K562 (cell line): ENCODE measurements around the gene FAM98C. TPM values are rescaled to one million over a fixed set of nuclear protein-coding genes. Genes with fewer than 3 reads are reported as not detected.

ENCODE experiments used
- BACH1 ChIP-seq: fragments of 200-800 bp; sonication (Bioruptor generic); IDR thresholded peaks from 2 replicates; pipeline ENCODE4 v1.6.1; 2016; ENCODE audit warnings: missing genetic modification characterization, missing compliant biosample characterization
- BCLAF1 ChIP-seq, 2 experiments: fragments of 450-650 bp in 1 of 2; IDR thresholded peaks; 2 replicates each; pipeline ENCODE4 v1.6.1; 2011 to 2017; ENCODE audit warnings: low read depth in 2 of 2, antibody characterized with exemption in 1 of 2, borderline replicate concordance in 1 of 2, low read length in 1 of 2, mild to moderate bottlenecking in 1 of 2, mixed read lengths in 1 of 2; ENCODE audit not compliant: control insufficient read depth in 1 of 2
- BRCA1 ChIP-seq, 2 experiments: fragments of 450-650 bp in 1 of 2; sonication (generic) in 1 of 2; formaldehyde crosslinking in 1 of 2; IDR thresholded peaks; 2 replicates each; pipeline versions ENCODE4 v1.5.0 to v1.6.1; 2017 to 2020; ENCODE audit warnings: mild to moderate bottlenecking in 1 of 2, missing genetic modification reagents in 1 of 2
- EWSR1 ChIP-seq: fragments of 450-650 bp; IDR thresholded peaks from 2 replicates; pipeline ENCODE4 v1.6.1; 2018; ENCODE audit warnings: borderline replicate concordance, mild to moderate bottlenecking, low read depth, moderate library complexity; ENCODE audit not compliant: partially characterized antibody
- HOMEZ ChIP-seq: fragments of 250-450 bp; sonication (Bioruptor Pico); IDR thresholded peaks from 2 replicates; pipeline ENCODE4 v1.4.0; 2020; ENCODE audit warnings: mild to moderate bottlenecking, moderate library complexity
- IFI16 ChIP-seq: fragments of 250-450 bp; sonication (Bioruptor Pico); IDR thresholded peaks from 2 replicates; pipeline ENCODE4 v2.1.2; 2022; ENCODE audit warnings: mild to moderate bottlenecking, inconsistent platforms
- MXD1 ChIP-seq: fragments of 250-450 bp; sonication (Bioruptor Pico); IDR thresholded peaks from 2 replicates; pipeline ENCODE4 v1.8.0; 2021; ENCODE audit warnings: borderline replicate concordance, mild to moderate bottlenecking, moderate library complexity; ENCODE audit not compliant: poor library complexity, severe bottlenecking
- NUFIP1 ChIP-seq: fragments of 450-650 bp; IDR thresholded peaks from 2 replicates; pipeline ENCODE4 v1.6.1; 2018; ENCODE audit not compliant: partially characterized antibody
- OTX1 ChIP-seq: fragments of 450-650 bp; formaldehyde crosslinking; IDR thresholded peaks from 2 replicates; pipeline ENCODE4 v1.4.0; 2022; ENCODE audit warnings: mild to moderate bottlenecking
- PHTF2 ChIP-seq: fragments of 250-450 bp; sonication (Bioruptor Pico); IDR thresholded peaks from 2 replicates; pipeline ENCODE4 v1.5.0; 2021; ENCODE audit warnings: mild to moderate bottlenecking
- RAD51 ChIP-seq: fragments of 450-650 bp; IDR thresholded peaks from 2 replicates; pipeline ENCODE4 v1.7.1; 2016; ENCODE audit warnings: low read depth, mild to moderate bottlenecking, borderline replicate concordance
- RFX5 ChIP-seq: IDR thresholded peaks from 2 replicates; pipeline ENCODE4 v1.6.1; 2011; ENCODE audit warnings: low read depth, mild to moderate bottlenecking, improper control_type of control experiment, low read length
- SAFB ChIP-seq: fragments of 200-400 bp; formaldehyde crosslinking; IDR thresholded peaks from 2 replicates; pipeline ENCODE4 v1.6.1; 2017; ENCODE audit warnings: low read depth, low read length, borderline replicate concordance
- SIN3A ChIP-seq, 2 experiments: fragments of 150-350 bp in 1 of 2; IDR thresholded peaks; 2 replicates each; pipeline ENCODE4 v1.6.1; 2011 to 2016; ENCODE audit warnings: borderline replicate concordance in 2 of 2, low read depth in 2 of 2, low read length in 2 of 2, mild to moderate bottlenecking in 2 of 2, moderate library complexity in 2 of 2; ENCODE audit not compliant: control insufficient read depth in 1 of 2
- SRSF9 ChIP-seq: fragments of 200-400 bp; formaldehyde crosslinking; IDR thresholded peaks from 2 replicates; pipeline ENCODE4 v1.6.1; 2017; ENCODE audit warnings: low read depth, low read length, borderline replicate concordance
- TAF7 ChIP-seq: fragments of 450-650 bp; IDR thresholded peaks from 2 replicates; pipeline ENCODE4 v1.6.1; 2016; ENCODE audit warnings: missing genetic modification characterization, missing compliant biosample characterization
- XRCC3 ChIP-seq: fragments of 450-650 bp; IDR thresholded peaks from 2 replicates; pipeline ENCODE4 v1.6.1; 2017; ENCODE audit warnings: mild to moderate bottlenecking, moderate library complexity
- YY1 ChIP-seq, 3 experiments: IDR thresholded peaks; 2 replicates each; pipeline ENCODE4 v1.6.1; 2011; ENCODE audit warnings: low read length in 2 of 3, mild to moderate bottlenecking in 2 of 3, moderate library complexity in 2 of 3, borderline replicate concordance in 1 of 3, control low read depth in 1 of 3, low read depth in 1 of 3; ENCODE audit not compliant: insufficient read depth in 3 of 3, insufficient replicate concordance in 2 of 3, control insufficient read depth in 1 of 3, insufficient read length in 1 of 3; ENCODE audit errors: extremely low read depth in 1 of 3
- ZNF140 ChIP-seq: fragments of 250-450 bp; sonication (Bioruptor Pico); IDR thresholded peaks from 2 replicates; pipeline ENCODE4 v1.8.0; 2021; ENCODE audit warnings: moderate library complexity, mild to moderate bottlenecking, inconsistent platforms
- ZNF707 ChIP-seq: fragments of 250-450 bp; sonication (Bioruptor Pico); conservative IDR thresholded peaks from 2 replicates; pipeline ENCODE4 v1.8.0; 2022; ENCODE audit warnings: inconsistent platforms, mild to moderate bottlenecking, moderate library complexity
- ZNF830 ChIP-seq: fragments of 250-450 bp; sonication (Bioruptor Pico); IDR thresholded peaks from 2 replicates; pipeline ENCODE4 v1.5.0; 2021; ENCODE audit warnings: mild to moderate bottlenecking
- ZSCAN32 ChIP-seq: fragments of 450-650 bp; formaldehyde crosslinking; IDR thresholded peaks from 2 replicates; pipeline ENCODE4 v1.4.0; 2020; ENCODE audit warnings: mild to moderate bottlenecking, moderate library complexity
- polyA plus RNA-seq, 8 experiments: library from polyadenylated mRNA; depleted of rRNA in 4 of 8; stranded (reverse) in 5 of 8; unstranded in 3 of 8; fragments of >200 nt; fragmentation: Nextera tagmentation in 2 of 8; fragmentation: Illumina TruSeq in 1 of 8; extraction: Ambion mirVana in 2 of 8; extraction: Trizol in 1 of 8; gene quantifications; 2 replicates each; pipeline versions ENCODE4 v1.2.1 to v1.2.3, GENCODE V29; 2011 to 2014; ENCODE audit warnings: inconsistent platforms in 1 of 8, missing spikeins in 1 of 8
- total RNA-seq, 7 experiments: library from RNA; depleted of rRNA in 6 of 7; stranded (reverse); fragments of >200 nt in 6 of 7; fragmentation: Illumina TruSeq in 2 of 7; extraction: Trizol in 2 of 7; gene quantifications; 2 replicates each; pipeline versions ENCODE4 v1.2.1 to v1.2.3, GENCODE V29; 2011 to 2021; ENCODE audit warnings: low replicate concordance in 1 of 7

The FAM98C gene
- total and polyA plus RNA-seq, 9 of the 15 experiments (the other 6 are each of a cell fraction or from before 2014, with no cell fraction given), result 1.7 to 43.8 (median 13.7) TPM

DNA sequence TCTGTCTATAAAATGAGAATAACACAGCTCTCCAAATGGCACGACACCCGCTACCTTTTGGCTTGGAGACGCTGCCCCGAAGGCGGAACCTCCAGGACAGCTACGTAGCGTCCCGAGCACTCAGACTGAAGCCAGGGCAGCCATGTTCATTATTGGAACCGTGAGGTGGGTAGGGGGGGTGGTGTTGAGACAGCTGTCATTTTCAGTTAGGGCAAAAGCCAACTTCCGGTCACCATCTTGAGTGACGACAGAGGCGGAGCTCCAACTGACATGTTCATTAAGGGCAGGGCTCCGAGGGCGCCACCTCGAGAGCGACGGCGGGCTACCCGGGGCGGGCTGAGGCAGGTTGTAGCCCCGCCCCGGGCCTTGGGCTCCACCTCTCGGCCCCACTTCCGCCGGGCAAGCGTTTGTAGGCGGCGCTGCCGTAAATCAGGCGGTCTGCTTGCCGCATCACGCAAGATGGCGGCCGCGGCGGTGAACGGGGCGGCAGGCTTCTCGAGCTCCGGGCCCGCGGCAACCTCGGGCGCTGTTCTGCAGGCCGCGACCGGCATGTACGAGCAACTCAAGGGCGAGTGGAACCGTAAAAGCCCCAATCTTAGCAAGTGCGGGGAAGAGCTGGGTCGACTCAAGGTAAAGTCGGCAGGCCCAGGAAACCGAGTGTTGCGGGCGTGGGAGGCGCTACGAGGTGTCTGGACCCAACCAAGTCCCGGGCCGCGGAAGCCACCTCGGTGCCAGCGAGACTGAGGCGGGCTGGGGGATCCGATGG, 28.4 kb upstream of the FAM98C start, which contains the start of gene PSMD8 (continued):
- TF ChIP-seq YY1 (IDR thresholded peaks at IDR 0.05; ENCODE audit: borderline replicate concordance in 1 of 3, control insufficient read depth in 1 of 3, extremely low read depth in 1 of 3, insufficient read depth in 3 of 3, insufficient read length in 1 of 3, insufficient replicate concordance in 2 of 3, low read depth in 1 of 3, low read length in 2 of 3), result peak; percentile 87 to 96 (median 93)
- TF ChIP-seq TAF7 (tag), result peak; percentile 99
- TF ChIP-seq SAFB, result no peak
- no peak for TF ChIP-seq ZNF707
- TF ChIP-seq PHTF2, result no peak
- no peak for TF ChIP-seq BACH1 (tag)
- no peak for TF ChIP-seq BRCA1 (IDR thresholded peaks at IDR 0.05)
- no peak for TF ChIP-seq BRCA1 (CRISPR knock-in tag; IDR thresholded peaks at IDR 0.05)
- no peak for TF ChIP-seq SRSF9
- no peak for TF ChIP-seq XRCC3
- no peak for TF ChIP-seq SIN3A (IDR thresholded peaks at IDR 0.05; ENCODE audit: borderline replicate concordance in 2 of 2, control insufficient read depth in 1 of 2, low read depth in 2 of 2, low read length in 2 of 2)
- no peak for TF ChIP-seq NUFIP1
- no peak for TF ChIP-seq ZNF140 (CRISPR knock-in tag)
- no peak for TF ChIP-seq EWSR1
- no peak for TF ChIP-seq MXD1 (CRISPR knock-in tag)
- TF ChIP-seq ZNF830 (CRISPR knock-in tag), result no peak
- no peak for TF ChIP-seq RFX5
- no peak for TF ChIP-seq BCLAF1 (IDR thresholded peaks at IDR 0.05; ENCODE audit: borderline replicate concordance in 1 of 2, control insufficient read depth in 1 of 2, low read depth in 2 of 2, low read length in 1 of 2)
- TF ChIP-seq RAD51, result no peak
- no peak for TF ChIP-seq HOMEZ (CRISPR knock-in tag)
- no peak for TF ChIP-seq OTX1
- TF ChIP-seq IFI16 (CRISPR knock-in tag), result no peak
- no peak for TF ChIP-seq ZSCAN32
